GM21526 (cell line): ENCODE results near the gene DCTN2.

Experiments
- ATAC-seq: cut with Tn5 transposase; IDR thresholded peaks from one replicate; pipeline ENCODE4 v1.9.1; 2021; ENCODE audit warnings: moderate library complexity; ENCODE audit not compliant: unreplicated experiment, low FRiP score

DCTN2 gene

DNA sequence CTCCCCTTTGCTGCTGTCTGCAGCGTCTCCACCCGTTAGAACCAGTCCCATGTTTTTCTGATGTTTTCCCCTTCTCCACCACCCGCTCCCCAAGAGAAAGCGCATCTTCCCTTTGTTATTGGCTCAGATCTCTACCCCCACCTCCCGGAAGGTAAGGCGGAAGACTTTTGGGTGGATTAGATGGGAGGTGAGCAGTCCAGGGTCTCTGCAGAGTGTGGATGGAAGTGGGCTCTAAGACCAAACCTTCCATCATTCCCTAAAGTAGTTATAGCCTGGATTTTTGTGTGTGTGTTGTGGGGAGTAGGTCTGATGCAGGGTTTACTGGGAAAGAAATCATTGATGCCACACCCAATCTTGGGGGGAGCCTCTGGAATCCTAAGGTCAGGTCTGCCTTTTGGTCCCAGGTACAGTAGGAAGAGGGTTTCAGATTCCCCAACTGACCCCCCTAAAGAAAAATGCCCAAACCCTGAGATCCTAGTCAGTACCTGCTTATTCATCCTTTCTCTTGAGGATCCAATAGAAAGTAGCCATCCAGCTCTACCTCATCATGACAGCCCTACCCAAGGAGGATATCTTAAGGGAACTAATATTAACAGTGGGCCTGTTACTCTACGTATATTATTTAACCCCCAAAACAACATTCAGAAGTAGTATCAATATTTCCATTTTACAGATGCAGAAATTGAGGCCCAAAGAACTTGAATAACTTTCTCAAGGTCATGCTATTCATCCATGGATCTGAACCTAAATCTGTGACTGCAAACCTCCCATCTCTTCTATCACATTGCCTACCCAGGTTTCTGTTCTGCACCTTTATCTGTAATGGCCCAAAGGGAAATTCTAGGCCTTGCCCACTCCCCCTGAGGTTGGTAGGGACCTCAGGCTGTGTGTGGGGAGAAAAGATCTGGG, 3.9 kb upstream of the DCTN2 start:
- no peak for ATAC-seq

DNA sequence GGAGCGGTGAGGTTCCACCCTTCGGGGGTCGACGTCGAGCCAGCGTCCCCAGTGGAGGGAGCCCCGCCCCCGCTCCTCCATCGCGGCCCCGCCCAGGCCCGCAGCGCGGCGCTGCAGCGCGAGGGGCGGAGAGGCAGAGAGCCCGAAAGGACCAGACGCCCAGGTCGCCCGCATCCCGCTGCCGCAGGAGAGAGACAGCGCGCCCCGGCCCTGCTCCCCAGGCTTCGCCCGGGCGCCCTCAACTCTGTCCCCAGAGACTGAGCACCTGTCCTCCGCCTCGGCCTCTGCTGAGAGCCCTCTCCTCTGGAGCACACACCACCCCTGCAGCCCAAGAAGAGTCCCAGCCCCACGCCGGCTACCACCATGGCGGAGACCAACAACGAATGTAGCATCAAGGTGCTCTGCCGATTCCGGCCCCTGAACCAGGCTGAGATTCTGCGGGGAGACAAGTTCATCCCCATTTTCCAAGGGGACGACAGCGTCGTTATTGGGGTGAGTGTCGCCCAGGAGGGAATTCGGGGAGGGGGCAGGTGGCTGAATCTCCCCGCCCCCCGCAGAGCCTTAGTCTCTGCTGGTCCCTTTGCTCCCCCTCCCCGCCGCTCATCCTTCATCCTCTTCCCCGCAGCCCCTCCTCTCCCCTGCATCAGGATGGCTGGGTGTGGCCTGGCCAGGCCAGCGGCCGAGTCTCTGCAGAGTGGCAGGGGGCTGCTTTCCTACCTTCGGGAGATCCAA, 3.1 kb upstream of the DCTN2 start, which contains the start of gene KIF5A:
Gene KIF5A (plus strand): TSS at position 136 of the 732 bp plus-strand sequence. CDS start 228 bp downstream, at position 364.
- no peak for ATAC-seq

DNA sequence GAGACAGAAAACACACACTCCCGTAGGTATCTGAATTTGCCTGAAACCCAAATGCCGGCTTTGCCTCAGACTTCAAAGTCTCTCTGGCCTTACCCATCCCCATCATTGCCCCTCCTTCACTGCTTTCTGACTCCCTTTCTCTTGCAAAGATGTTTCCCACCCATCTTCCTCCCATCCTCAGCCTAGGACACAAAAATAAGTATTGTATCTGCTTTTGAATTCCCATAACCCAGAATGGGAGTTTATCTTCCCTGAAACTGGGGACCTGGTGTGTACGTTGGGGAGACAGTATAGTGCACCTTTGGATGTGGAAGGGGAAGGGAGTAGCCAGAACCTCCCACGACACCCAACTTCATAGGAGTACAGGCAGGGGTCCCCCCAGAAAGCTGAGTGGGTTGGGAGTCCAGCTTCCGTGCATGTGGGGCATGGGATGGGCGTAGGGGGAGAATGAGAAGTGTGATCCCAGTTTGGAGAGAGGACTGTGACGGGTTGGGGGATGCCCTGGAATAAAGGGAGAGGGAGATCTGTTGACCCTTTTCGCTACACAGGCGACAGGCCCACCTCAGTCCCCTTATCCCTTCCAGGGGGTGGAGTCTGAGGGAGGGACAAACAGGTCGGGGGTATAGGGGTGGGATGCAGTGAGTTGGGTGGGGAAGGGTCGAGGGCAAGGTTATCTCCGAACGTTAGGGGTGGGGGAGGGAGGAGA, 2.4 kb upstream of the DCTN2 start:
- no peak for ATAC-seq

DNA sequence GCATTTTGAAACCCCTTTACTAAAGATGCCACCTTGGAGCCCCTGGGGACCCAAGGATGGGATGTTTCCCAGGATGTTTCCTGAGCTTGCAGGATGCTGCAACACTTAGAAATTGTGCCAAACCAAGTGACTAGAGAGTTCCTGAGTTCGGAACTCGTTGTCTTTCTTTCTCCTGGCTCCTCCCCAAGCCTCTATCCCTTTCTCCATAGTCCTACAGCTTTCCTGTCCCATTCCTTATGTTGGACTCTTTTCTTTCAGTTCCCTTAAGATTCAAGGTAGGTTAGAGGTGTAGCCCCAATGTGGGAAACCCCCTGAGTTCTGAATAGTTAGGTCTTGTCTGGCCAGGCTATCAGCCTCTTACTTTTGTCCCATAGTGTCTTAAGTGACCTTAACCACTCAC, 1.5 kb upstream of the DCTN2 start:
- ATAC-seq = no peak

DNA sequence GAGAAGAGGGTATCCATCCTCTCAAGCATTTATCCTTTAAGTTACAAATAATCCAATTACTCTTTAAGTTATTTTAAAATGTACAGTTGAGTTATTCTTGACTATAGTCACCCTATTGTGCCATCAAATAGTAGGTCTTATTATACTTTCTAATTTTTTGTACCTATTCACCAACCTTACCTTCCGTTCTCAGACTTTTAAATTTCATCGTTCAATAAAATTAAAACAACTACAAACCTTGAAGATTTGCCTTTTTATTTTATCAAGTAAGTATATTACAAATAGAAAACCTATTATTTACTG, 972 bp upstream of the DCTN2 start:
- no peak for ATAC-seq

DNA sequence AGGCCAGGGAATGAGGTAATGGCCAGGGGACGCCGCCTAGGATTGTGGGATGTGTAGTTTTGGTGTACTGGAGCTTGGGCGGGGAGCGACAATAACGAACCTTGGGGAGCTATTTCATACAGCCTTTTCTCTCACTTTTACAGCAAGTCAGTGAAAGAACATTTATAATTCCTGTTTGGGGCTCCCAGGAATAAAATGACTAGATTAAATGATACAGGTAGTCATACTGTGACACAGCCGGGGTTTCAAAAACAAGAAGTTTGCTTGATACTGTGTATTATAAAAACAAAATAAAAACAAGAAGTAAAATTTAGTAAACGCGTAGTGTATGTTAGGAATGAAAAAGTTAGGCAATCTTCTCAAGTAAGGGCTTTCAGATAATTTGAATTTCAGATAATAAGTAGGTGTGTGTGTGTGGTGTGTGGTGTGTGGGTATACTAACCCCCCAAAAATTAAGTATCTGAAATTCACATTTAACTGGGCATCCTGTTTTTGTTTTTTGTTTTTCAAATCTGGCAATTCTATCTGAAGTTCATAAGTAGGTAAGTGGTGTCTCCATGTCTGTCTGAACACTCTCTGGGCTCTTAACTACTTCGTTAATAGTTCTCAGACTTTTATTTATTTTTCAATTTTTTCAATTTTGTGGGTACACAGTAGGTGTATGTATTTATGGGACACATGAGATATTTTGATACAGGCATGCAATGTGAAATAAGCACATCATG, 458 bp upstream of the DCTN2 start:
- no peak for ATAC-seq

DNA sequence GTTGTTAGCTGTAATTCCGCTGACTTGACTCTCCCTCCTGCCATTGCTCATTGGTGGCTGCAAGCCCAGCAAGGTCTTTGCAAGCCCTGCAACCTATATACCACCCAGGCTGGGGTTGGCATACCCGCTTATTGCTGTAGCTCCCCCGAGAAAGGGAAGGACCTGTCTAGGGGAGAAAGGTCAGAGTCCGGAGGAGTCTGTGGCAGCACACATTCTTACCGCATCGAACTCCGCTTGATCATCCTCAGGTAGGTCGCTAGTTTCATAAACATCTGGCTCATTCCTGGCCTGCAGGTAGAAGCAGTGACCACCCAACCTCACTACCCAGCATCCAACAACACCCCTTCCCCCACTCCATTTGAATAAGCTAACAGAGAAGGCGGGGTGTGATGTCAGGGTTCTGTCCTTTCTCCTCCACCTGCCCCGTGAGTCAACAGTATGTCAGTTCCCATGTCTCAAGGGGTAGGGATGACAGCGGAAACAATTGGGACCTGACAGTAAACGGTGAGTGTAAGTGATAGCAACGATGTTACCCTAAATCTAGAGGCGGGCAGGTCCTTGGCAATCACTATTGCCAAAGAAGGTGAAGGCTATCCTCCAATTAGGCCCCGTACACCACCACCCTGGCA, 1.1 kb downstream of the DCTN2 start:
- ATAC-seq = no peak

DNA sequence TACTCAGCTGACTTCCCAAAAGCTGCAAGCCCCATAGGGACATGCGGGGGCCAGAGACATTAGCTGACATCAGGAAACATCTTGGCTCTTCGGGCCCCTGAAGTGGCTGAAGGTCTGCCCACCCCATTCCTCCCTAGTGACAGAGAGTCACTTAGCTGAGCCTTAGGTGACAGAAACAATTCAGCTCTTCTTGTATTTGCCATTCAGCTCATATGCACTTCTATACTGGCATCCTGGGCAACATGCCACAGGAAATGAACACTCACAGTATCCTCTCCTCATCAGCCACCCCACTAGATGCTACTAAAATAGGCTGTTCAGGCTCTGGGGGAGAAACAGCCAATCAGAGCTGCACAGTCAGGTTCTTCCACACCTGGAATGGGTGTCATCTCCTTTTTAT, 3.4 kb downstream of the DCTN2 start:
- no peak for ATAC-seq

DNA sequence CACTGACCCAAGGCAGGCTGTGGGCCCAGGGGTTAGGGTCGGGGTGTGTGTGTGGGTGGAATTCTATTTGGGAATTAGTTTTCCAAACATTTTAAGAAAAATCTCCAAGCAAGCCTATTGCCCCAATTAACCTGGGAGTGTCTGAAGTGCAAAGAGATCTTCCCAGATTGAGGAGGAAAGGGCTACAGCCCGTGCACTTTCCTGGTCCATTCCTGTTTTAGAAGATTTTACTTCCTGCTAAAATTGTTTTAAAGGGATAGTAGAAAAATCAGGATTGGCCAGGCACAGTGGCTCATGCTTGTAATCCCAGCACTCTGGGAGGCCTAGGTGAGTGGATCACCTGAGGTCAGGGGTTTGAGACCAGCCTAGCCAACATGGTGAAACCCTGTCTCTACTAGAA, 5.3 kb downstream of the DCTN2 start:
- ATAC-seq = no peak

DNA sequence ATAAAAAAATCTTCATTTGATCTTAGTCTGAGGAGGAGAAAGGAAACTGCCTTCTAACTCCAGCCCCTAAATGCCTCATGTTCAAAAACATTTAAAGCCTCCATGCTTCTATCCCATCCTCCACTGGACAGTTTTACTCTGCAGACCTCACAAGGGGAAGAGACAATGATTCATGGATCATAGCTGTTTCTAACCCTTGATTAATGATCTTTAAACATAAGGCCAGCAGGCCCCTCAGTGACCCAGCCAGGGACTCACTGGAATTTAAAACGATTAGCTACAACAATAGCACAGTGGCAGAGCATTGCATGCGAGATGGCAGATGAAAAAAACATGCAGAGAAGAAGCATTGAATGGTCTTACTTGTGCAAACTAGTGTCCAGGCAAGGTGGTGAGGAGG, 6.0 kb downstream of the DCTN2 start:
- ATAC-seq = no peak

DNA sequence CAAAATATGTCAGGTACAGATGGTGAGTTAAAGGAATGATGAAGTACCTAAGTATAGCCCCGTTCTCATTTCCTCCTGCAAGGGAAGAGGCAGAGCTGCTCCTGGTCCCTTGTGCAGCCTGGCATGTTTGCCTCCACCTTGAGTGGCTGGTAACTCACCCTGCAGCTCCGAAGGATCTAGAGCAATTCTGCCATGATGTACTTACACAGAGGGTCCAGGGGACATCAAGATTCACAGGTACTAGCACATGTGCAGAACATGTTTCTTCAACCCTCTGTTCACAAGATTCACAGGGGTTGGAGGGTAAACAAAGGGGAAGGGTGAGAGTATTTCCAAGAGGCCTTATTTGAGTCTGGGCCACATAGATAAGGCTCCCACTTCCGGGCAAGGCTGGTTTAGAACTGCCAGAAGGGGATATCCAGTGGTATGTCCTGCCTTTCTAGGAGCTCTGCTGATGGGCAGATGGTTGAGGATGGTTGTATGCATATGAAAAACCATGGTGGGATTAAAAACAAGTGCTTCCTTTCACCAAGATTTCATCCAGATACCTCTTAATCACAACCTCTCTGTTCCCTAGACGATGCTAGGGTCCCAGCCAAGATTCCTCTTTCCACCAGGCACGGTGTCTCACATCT, 7.7 kb downstream of the DCTN2 start:
- ATAC-seq = no peak

DNA sequence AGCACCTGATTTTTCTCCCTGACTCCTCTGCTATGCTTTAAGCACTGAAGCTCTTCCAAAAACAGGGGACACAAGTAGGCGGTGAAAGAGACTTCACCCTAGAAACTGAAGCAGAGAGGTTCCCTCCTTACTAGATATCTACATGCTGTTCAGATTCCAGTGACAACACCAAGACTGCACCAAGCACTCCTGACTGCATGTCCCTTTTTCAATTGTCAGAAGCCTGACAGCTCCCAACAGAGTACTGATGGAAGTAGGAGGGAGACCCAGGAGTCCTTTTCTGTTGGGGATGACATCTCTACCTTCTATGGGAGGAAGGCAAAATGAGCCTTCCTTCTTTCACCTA, 10.4 kb downstream of the DCTN2 start:
- no peak for ATAC-seq

DNA sequence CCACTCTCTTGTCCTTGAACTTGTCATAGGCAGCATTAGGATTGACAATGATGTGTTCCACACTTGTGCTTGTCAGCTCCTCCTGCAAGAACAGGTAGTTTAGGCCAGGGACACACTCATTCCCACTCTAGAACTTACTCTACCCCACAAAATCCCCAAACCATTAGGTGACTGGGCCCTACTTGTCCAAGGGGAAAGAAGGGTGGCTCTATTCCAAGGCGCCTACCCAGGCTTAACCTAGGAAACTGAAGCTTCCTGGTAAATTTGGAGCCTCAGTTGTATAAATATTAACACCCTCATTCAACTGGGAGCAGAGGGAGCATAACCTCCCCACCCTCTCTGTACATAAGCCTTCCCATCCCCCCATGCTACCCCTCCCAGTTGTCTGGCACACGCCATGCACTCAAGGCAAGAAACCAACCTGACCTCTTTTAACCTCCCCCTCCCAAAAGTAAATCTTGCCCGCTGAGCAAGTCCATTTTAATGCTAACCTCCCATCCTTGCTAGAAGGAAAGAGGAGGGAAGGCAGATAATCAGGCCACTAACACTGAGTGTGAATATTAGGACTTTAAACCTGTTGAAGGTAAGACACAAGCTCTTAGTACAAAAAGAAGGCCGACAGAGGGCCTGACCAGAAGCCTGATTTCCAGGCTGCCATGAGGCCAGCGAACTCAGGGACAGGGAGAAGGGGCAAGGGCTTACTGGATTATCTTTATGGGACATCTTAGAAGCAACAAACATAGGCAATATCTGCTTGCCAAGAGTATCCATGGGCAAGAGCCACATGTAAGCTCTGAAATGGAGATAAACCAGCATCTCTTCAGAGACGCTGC, 11.0 kb downstream of the DCTN2 start:
- no peak for ATAC-seq

DNA sequence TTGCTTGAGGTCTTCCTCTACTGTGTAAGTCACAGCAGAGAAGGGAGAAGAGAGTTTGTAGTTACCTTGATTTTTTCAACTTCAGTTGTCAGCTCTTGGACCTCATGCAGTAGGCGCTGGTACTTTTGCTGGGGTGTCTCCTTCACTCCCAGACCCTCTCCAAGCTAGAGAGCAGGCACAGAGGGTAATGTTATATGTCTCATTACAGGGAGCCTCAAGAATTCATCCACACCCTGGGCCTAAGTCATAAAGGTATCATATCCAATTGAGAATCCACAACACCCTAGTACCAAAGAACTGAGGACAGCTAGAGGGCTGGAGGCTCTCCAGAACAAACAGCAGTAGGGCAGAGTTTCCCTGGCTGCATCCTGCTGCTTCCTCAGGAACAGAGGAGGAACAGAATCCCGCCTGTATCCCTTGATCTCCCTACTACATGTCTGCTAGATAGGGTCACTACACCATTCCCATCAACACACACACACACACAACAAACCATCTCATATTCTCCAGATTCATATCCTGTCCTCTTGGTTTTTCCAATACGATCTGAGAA, 11.9 kb downstream of the DCTN2 start:
- ATAC-seq = no peak

DNA sequence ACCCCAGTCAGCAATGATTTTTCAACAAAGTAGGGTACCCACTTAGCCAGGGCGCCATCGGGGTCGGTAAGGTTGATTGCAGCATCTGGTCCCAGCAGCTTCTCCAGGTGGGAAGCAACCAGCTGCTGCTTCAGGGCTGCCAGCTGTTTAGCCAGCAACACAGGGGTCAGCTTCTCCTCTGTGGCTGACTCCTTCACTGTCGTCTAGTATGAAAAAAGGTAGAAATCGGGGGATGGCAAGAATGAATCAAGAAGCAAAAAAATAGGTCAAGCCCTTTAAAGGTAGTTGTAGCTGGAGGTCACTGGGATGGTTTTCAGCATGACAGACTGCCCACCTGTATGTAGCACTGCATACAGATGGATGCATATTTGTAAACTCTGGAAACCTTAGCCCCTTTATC, 12.7 kb downstream of the DCTN2 start:
- no peak for ATAC-seq

DNA sequence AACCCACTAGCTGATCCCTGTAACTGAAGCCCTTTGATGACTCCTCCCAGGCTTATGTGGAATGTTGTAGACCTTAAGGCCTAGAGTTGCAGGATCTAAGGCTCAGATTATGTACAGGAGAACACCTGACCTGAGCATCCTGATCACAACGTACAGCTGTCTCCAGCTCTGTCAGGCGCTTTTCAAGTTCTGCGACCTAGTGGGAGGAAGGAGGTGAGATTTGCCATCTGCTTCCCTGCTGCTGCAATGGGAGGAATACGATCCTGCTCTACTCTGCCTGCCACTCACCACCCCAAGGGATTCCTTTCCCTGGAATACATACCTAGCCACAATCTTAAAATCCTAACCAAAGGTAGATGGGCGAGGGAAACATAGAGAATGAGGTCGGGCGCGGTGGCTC, 13.9 kb downstream of the DCTN2 start:
- no peak for ATAC-seq

DNA sequence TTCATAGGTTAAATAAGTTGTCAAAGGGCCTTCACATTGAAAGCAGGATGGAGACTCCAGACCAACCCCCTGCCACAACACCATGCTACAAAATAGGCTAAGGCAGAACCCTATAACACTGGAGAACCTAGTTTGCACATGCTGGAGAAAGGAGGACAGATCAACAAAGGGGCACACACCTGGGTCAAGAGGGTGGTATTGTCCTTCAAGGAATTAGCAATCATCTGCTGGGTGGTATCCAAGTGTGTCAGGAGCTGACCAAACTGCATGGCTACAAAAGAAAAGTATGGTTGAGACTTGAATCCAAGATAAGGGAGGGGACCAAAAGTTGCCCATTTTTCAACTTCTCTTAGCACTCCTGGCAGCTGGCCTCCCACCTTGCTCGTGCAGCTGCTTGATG, 15.2 kb downstream of the DCTN2 start:
- ATAC-seq = no peak

DNA sequence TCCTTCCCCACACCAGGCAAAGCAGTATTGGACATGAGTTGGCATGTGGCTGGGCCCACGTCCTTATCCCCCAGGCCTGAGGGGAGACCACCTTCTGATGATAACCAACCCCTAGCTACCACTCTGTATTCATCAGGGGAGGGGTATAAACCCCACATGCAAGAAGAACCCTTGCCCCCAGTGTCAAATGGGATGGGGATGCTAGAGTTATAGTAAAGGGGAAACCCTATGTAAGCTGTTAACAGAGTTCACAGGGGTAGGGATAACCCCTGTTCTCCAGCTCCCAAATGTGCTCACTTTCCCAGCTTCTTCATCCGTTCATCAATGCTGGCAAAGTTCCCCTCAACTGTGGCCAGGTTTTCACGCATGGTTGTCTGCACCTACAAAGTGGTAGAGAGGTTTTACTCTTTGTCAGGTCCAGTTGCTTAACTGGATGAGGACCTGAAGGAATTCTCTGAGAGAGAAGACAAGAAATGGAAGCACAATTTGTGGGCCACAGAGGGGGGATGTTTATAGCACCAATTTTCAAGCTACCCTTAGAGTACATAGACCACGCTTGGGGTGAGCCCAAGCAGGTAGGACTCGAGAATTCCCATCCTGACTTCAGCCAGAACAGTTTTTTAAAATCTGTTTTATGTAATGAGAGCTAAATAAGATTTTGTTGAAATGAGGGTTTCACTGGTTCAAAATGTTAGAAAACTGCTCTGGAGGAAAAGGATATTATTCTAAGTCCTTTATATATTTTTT, 16.4 kb downstream of the DCTN2 start:
- ATAC-seq = no peak
